Transverse colon (tissue), 4 donors: Measurements from ENCODE around the gene MVD. TPM values are rescaled to one million over a fixed set of nuclear protein-coding genes. Genes with fewer than 3 reads are reported as not detected.

Experiments
- DNase-seq: peaks from one replicate; pipeline ENCODE4 v3.0.0-alpha.2; 2019
- H3K27ac ChIP-seq, 4 donors: fragments of 200-600 bp; sonication (generic); 2 replicates each; pipeline ENCODE4 v1.5.1; 2016 to 2018; ENCODE audit warnings: inconsistent platforms in 4 of 4
- H3K27me3 ChIP-seq: fragments of 200-600 bp; sonication (generic); 2 replicates; pipeline ENCODE4 v1.5.1; 2017; ENCODE audit warnings: inconsistent platforms
- H3K36me3 ChIP-seq, 4 donors: fragments of 200-600 bp; sonication (generic); 2 replicates each; pipeline ENCODE4 v1.5.1; 2017 to 2019; ENCODE audit warnings: inconsistent platforms in 4 of 4
- H3K4me1 ChIP-seq, 4 donors: fragments of 200-600 bp; sonication (generic); 2 replicates each; pipeline ENCODE4 v1.5.1; 2017 to 2020; ENCODE audit warnings: inconsistent platforms in 4 of 4
- H3K4me3 ChIP-seq, 4 donors: fragments of 200-600 bp; sonication (generic); 1 replicate in 1 of 4; 2 replicates in 3 of 4; pipeline versions ENCODE4 v1.5.1 to v1.6.1; 2017 to 2019; ENCODE audit warnings: inconsistent platforms in 4 of 4
- H3K9me3 ChIP-seq, 2 donors: fragments of 200-600 bp; sonication (generic); 2 replicates each; pipeline ENCODE4 v1.5.1; 2017 to 2019; ENCODE audit warnings: inconsistent platforms in 2 of 2
- CTCF ChIP-seq, 5 experiments: fragments of 200-600 bp in 3 of 5; fragments of 450-650 bp in 2 of 5; sonication (generic) in 3 of 5; IDR thresholded peaks; 1 replicate in 2 of 5; 2 replicates in 3 of 5; pipeline ENCODE4 v1.5.1; 2016 to 2017; ENCODE audit warnings: antibody characterized with exemption in 5 of 5, inconsistent platforms in 3 of 5, mild to moderate bottlenecking in 2 of 5, moderate library complexity in 1 of 5
- EP300 ChIP-seq: sonication (generic); formaldehyde crosslinking; IDR thresholded peaks from one replicate; pipeline ENCODE4 v1.6.1; 2017; ENCODE audit warnings: antibody characterized with exemption, low read depth
- POLR2A ChIP-seq: fragments of 450-650 bp; IDR thresholded peaks from one replicate; pipeline ENCODE4 v1.6.1; 2016; ENCODE audit warnings: antibody characterized with exemption, mild to moderate bottlenecking, moderate library complexity
- POLR2AphosphoS5 ChIP-seq, 3 donors: sonication (generic); formaldehyde crosslinking; IDR thresholded peaks; one replicate each; pipeline ENCODE4 v1.6.1; 2016; ENCODE audit warnings: antibody characterized with exemption in 3 of 3
- WGBS, 2 donors: methylation state at CpG; one replicate each; pipeline ENCODE4 v1.1.5; 2018; ENCODE audit warnings: low coverage in 1 of 2; 5-methylcytosine and 5-hydroxymethylcytosine counted together
- in situ Hi-C, 4 donors: fragments of 200-750 bp; cut with MboI; loops; one replicate each; pipeline versions ENCODE4 v1.15.0 to v1.15.1; 2017; ENCODE audit warnings: low sequenced_read_pairs in 3 of 4, low pct_ligation_motif_present in 1 of 4, low pct_unique_long_range_greater_than_20kb in 1 of 4
- intact Hi-C: fragments of 100-400 bp; cut with DNase I; formaldehyde crosslinking; loops from one replicate; pipeline ENCODE4 v1.15.1; 2023; ENCODE audit warnings: low total_unique reads
- total RNA-seq, 4 donors: library from RNA; depleted of rRNA; stranded (reverse); fragments of >200 nt; gene quantifications; one replicate each; pipeline ENCODE4 v1.1.0, GENCODE V29; 2016

MVD gene
- total RNA-seq, 4 donors from 2014 or later, result 20.5 to 75.6 (median 47.3) TPM

GRCh38 chr16:88638323-88639230 is 24.3 kb downstream of the MVD start, which contains the start of gene IL17C:
IL17C (plus strand) TSS chr16:88638572; CDS start chr16:88638642, 70 bp downstream.
- in situ Hi-C loops, result no loop called here
- intact Hi-C loops, result no loop called here
- peaks cover 12 to 38% (median 34%) of the 10 kb centered on the region in 4 donors for H3K4me1 ChIP-seq

GRCh38 chr16:88636488-88637265 is 26.2 kb downstream of the MVD start:
- no peak for DNase-seq
- Histone ChIP-seq H3K4me3 (no peak overlapping the region), H3K27me3 (peaks cover 61% of the 10 kb centered on the region), H3K4me1 (peaks cover 12 to 39% (median 35%) of the 10 kb centered on the region in 4 donors), H3K27ac (no peak overlapping the region), H3K9me3 (no peaks in the 10 kb centered on the region), H3K36me3 (peaks cover 0 to 6% (median 0%) of the 10 kb centered on the region in 4 donors)
- TF ChIP-seq POLR2A (no peak), CTCF (IDR thresholded peaks at IDR 0.05) (no peak), POLR2AphosphoS5 (IDR thresholded peaks at IDR 0.05) (no peak), EP300 (no peak)
- intact Hi-C loops (no loop called here), in situ Hi-C loops (no loop called here)
- WGBS, 2 donors, result 73% methylated on average over 23 of the region's 23 CpGs; no CpG with 5 or more reads in 1 of the 2 donors

More at GRCh38 chr16:88638323-88639230, 24.3 kb downstream of the MVD start, which contains the start of gene IL17C:
- DNase-seq, result peak; percentile 80
- TF ChIP-seq CTCF (IDR thresholded peaks at IDR 0.05), result no peak
- peak; percentile 85 to 93 (median 92) for TF ChIP-seq POLR2AphosphoS5 (IDR thresholded peaks at IDR 0.05)
- Histone ChIP-seq H3K27me3 (peaks cover 61% of the 10 kb centered on the region), H3K27ac (no peak within 1 kb of the TSS), H3K9me3 (no peaks in the 10 kb centered on the region), H3K4me3 (no peak within 1 kb of the TSS), H3K36me3 (no peaks in the 10 kb centered on the region)
- 32% methylated on average over 27 of the region's 27 CpGs; no CpG with 5 or more reads in 1 of the 2 donors for WGBS, 2 donors

GRCh38 chr16:88635671-88636319 is 27.1 kb downstream of the MVD start:
- TF ChIP-seq CTCF (IDR thresholded peaks at IDR 0.05) (no peak), POLR2AphosphoS5 (IDR thresholded peaks at IDR 0.05) (no peak), EP300 (no peak), POLR2A (no peak)

More at GRCh38 chr16:88635671-88636319, 27.1 kb downstream of the MVD start:
- no peak overlapping the region for H3K27ac ChIP-seq
- intact Hi-C loops, result no loop called here
- DNase-seq, result no peak
- peaks cover 0 to 13% (median 3%) of the 10 kb centered on the region in 4 donors for H3K36me3 ChIP-seq
- peaks cover 57% of the 10 kb centered on the region for H3K27me3 ChIP-seq
- H3K9me3 ChIP-seq, result no peaks in the 10 kb centered on the region
- peaks cover 12 to 39% (median 35%) of the 10 kb centered on the region in 4 donors for H3K4me1 ChIP-seq
- WGBS, 2 donors, result 50 to 87% methylated on average over 2 to 15 of the region's 17 CpGs
- no peak overlapping the region for H3K4me3 ChIP-seq
- in situ Hi-C loops, result no loop called here
